Loucy (cell line): ENCODE measurements around the gene MCAT.

Experiments used
- EZH2phosphoT487 ChIP-seq: fragments of 200-600 bp; IDR thresholded peaks from 2 replicates; pipeline ENCODE4 v1.6.1; 2018; ENCODE audit warnings: antibody characterized with exemption, mild to moderate bottlenecking, moderate library complexity, borderline replicate concordance
- TF ChIP-seq, protein P1 (sequence below): fragments of 200-600 bp; sonication (generic); conservative IDR thresholded peaks from 2 replicates; pipeline ENCODE4 v1.5.1; 2014; ENCODE audit warnings: mild to moderate bottlenecking, antibody characterized with exemption, low read length

DNA sequence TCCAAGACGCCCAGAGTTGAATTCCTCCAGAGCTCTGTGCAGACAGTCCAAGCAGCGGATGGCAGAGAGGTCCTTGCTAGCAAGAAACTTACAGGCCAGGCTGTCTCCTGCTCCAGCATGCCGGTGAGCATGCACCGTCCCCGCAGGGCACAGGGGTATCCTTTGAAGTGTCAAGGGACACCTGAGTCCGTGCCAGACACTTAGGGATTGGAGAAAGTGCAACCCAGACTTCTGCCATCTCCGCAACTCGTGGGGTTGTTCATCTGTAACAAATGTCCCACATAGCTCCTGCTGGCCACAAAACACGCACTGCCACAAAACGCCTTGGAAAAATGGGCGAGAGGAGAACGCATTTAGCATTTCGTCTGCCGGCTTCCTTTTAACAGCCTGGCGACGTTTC is 21.4 kb upstream of the MCAT start:
- TF ChIP-seq, protein P1, sequence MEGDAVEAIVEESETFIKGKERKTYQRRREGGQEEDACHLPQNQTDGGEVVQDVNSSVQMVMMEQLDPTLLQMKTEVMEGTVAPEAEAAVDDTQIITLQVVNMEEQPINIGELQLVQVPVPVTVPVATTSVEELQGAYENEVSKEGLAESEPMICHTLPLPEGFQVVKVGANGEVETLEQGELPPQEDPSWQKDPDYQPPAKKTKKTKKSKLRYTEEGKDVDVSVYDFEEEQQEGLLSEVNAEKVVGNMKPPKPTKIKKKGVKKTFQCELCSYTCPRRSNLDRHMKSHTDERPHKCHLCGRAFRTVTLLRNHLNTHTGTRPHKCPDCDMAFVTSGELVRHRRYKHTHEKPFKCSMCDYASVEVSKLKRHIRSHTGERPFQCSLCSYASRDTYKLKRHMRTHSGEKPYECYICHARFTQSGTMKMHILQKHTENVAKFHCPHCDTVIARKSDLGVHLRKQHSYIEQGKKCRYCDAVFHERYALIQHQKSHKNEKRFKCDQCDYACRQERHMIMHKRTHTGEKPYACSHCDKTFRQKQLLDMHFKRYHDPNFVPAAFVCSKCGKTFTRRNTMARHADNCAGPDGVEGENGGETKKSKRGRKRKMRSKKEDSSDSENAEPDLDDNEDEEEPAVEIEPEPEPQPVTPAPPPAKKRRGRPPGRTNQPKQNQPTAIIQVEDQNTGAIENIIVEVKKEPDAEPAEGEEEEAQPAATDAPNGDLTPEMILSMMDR: no peak
- TF ChIP-seq EZH2phosphoT487: no peak
